Measurements from ENCODE around the gene NUP35. TPM values are rescaled to one million over a fixed set of nuclear protein-coding genes. Genes with fewer than 3 reads are reported as not detected.

The NUP35 gene
- total and polyA plus RNA-seq, 2 donors (not counting 1 experiment from before 2014, with no cell fraction given) = 8.9 to 10.0 TPM

DNA sequence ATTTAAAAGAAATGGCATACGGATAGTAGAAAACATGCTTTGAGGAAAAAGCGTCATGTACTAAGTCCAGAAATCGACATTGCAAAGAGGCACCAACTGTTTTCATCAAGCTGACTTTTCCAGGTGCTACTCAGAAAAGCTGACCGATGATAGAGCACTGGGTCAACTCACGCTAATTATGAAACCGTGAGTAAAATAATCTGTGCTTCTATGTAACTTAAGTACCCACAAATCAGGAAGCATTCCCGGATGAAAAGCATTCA lies 353 bp upstream of the NUP35 start:
- no peaks in the 10 kb centered on the region for H4K20me1 ChIP-seq (ENCODE audit: control insufficient read depth, extremely low read depth, insufficient read depth, low read length)
- H3K27me3 ChIP-seq (ENCODE audit: control insufficient read depth, insufficient read depth, low read length) = no peaks in the 10 kb centered on the region
- peak overlapping the region; percentile 89 for H2AFZ ChIP-seq (ENCODE audit: low read length)
- DNase-seq (ENCODE audit: low read depth in 2 of 2) = no peak
- H3K4me3 ChIP-seq (replicated peaks in 1 of 4; ENCODE audit: control extremely low read depth in 1 of 4, insufficient read depth in 1 of 4, low read depth in 3 of 4, low read length in 4 of 4) = peak overlapping the region; percentile 67 to 97 (median 85)
- H3K4me1 ChIP-seq (ENCODE audit: control insufficient read depth, extremely low read depth, insufficient read depth, low read length) = peaks cover 2% of the 10 kb centered on the region
- H3K9ac ChIP-seq (ENCODE audit: insufficient read depth, low read length) = peak overlapping the region; percentile 39
- peaks cover 33% of the 10 kb centered on the region for H3K79me2 ChIP-seq (ENCODE audit: control insufficient read depth, insufficient read depth, low read length)
- no peak for TF ChIP-seq EZH2 (IDR thresholded peaks at IDR 0.05; ENCODE audit: low read length, missing control alignments)
- TF ChIP-seq, protein P1, sequence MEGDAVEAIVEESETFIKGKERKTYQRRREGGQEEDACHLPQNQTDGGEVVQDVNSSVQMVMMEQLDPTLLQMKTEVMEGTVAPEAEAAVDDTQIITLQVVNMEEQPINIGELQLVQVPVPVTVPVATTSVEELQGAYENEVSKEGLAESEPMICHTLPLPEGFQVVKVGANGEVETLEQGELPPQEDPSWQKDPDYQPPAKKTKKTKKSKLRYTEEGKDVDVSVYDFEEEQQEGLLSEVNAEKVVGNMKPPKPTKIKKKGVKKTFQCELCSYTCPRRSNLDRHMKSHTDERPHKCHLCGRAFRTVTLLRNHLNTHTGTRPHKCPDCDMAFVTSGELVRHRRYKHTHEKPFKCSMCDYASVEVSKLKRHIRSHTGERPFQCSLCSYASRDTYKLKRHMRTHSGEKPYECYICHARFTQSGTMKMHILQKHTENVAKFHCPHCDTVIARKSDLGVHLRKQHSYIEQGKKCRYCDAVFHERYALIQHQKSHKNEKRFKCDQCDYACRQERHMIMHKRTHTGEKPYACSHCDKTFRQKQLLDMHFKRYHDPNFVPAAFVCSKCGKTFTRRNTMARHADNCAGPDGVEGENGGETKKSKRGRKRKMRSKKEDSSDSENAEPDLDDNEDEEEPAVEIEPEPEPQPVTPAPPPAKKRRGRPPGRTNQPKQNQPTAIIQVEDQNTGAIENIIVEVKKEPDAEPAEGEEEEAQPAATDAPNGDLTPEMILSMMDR (conservative IDR thresholded peaks at IDR 0.05 in 1 of 2, IDR thresholded peaks at IDR 0.05 in 1 of 2; ENCODE audit: low read depth in 1 of 2, low read length in 2 of 2) = no peak
- no peaks in the 10 kb centered on the region for H3K9me3 ChIP-seq (ENCODE audit: control insufficient read depth, insufficient read depth, low read depth, low read length)
- peak overlapping the region; percentile 75 for H3K4me2 ChIP-seq (ENCODE audit: extremely low read depth, insufficient read depth, low read length)
- no peaks in the 10 kb centered on the region for H3K36me3 ChIP-seq (ENCODE audit: control insufficient read depth, insufficient read depth, low read length)
- peak overlapping the region; percentile 89 for H3K27ac ChIP-seq (ENCODE audit: insufficient read depth, low read length)

DNA sequence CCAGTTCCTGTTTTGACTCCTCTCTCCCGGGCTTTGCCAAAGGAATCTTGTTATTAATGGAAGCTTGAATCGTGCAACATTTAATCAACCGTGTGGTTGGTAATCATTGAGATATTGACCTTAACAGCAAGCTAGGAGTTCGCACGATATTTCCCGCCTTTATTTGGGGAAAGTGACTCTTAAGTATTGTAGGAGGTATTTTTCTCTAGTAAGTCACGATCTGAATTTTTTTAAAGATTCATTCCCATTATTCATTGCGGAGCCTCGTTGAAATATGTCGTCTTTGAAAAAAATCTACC lies 663 bp downstream of the NUP35 start:
- Histone ChIP-seq H3K27ac (ENCODE audit: insufficient read depth, low read length) (peak overlapping the region; percentile 89), H3K27me3 (ENCODE audit: control insufficient read depth, insufficient read depth, low read length) (no peaks in the 10 kb centered on the region), H3K36me3 (ENCODE audit: control insufficient read depth, insufficient read depth, low read length) (no peaks in the 10 kb centered on the region), H3K9ac (ENCODE audit: insufficient read depth, low read length) (peak overlapping the region; percentile 68), H3K79me2 (ENCODE audit: control insufficient read depth, insufficient read depth, low read length) (peaks cover 37% of the 10 kb centered on the region), H3K9me3 (ENCODE audit: control insufficient read depth, insufficient read depth, low read depth, low read length) (no peaks in the 10 kb centered on the region), H4K20me1 (ENCODE audit: control insufficient read depth, extremely low read depth, insufficient read depth, low read length) (no peaks in the 10 kb centered on the region), H3K4me3 (replicated peaks in 1 of 4; ENCODE audit: control extremely low read depth in 1 of 4, insufficient read depth in 1 of 4, low read depth in 3 of 4, low read length in 4 of 4) (peak overlapping the region; percentile 67 to 97 (median 85)), H3K4me1 (ENCODE audit: control insufficient read depth, extremely low read depth, insufficient read depth, low read length) (peaks cover 2% of the 10 kb centered on the region), H2AFZ (ENCODE audit: low read length) (peak overlapping the region; percentile 96), H3K4me2 (ENCODE audit: extremely low read depth, insufficient read depth, low read length) (peak overlapping the region; percentile 75)
- TF ChIP-seq, protein P1 (conservative IDR thresholded peaks at IDR 0.05 in 1 of 2, IDR thresholded peaks at IDR 0.05 in 1 of 2; ENCODE audit: low read depth in 1 of 2, low read length in 2 of 2) = no peak
- no peak for TF ChIP-seq EZH2 (IDR thresholded peaks at IDR 0.05; ENCODE audit: low read length, missing control alignments)
- DNase-seq (ENCODE audit: low read depth in 2 of 2) = no peak

DNA sequence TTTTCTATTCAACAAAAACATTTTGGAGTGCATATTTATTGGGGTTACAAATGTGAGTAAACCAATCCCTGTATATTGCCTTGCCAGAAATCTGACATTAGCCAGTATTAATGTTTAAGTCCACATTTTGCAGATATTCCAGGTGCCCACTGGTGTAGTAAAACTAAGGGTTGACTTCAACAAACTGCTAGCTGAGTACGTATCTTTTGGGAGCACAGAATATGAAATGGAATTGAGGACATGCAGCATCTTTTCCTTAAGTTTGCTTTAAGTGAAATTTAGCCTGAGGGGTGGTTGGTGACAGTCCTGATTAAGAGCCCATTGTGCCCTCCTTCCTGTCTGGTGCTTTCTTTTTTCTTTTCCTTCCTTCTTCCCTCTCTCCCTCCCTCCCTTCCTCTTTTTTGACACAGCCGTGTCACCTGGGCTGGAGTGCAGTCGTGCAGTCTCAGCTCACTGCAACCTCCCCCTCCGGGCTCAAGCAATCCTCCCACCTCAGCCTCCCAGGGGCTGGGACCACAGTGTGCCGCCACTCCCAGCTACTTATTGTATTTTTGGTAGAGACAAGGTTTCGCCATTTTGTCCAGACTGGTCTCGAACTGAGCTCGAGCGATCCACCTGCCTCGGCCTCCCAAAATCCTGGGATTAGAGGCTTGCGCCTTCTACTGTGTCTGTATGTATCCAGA lies 1.6 kb downstream of the NUP35 start:
- no peaks in the 10 kb centered on the region for H4K20me1 ChIP-seq (ENCODE audit: control insufficient read depth, extremely low read depth, insufficient read depth, low read length)

More for the DNA sequence above, 1.6 kb downstream of the NUP35 start:
- Histone ChIP-seq H3K27ac (ENCODE audit: insufficient read depth, low read length) (no peak overlapping the region), H2AFZ (ENCODE audit: low read length) (no peak overlapping the region), H3K36me3 (ENCODE audit: control insufficient read depth, insufficient read depth, low read length) (no peaks in the 10 kb centered on the region), H3K4me2 (ENCODE audit: extremely low read depth, insufficient read depth, low read length) (peak overlapping the region; percentile 75), H3K4me1 (ENCODE audit: control insufficient read depth, extremely low read depth, insufficient read depth, low read length) (peaks cover 2% of the 10 kb centered on the region), H3K27me3 (ENCODE audit: control insufficient read depth, insufficient read depth, low read length) (no peaks in the 10 kb centered on the region), H3K9ac (ENCODE audit: insufficient read depth, low read length) (no peak overlapping the region), H3K4me3 (replicated peaks in 1 of 4; ENCODE audit: control extremely low read depth in 1 of 4, insufficient read depth in 1 of 4, low read depth in 3 of 4, low read length in 4 of 4) (peak overlapping the region; percentile 67 to 97 (median 85)), H3K9me3 (ENCODE audit: control insufficient read depth, insufficient read depth, low read depth, low read length) (no peaks in the 10 kb centered on the region), H3K79me2 (ENCODE audit: control insufficient read depth, insufficient read depth, low read length) (peaks cover 38% of the 10 kb centered on the region)
- TF ChIP-seq EZH2 (IDR thresholded peaks at IDR 0.05; ENCODE audit: low read length, missing control alignments) = no peak
- TF ChIP-seq, protein P1 (conservative IDR thresholded peaks at IDR 0.05 in 1 of 2, IDR thresholded peaks at IDR 0.05 in 1 of 2; ENCODE audit: low read depth in 1 of 2, low read length in 2 of 2) = no peak
- no peak for DNase-seq (ENCODE audit: low read depth in 2 of 2)
